Renal cortex interstitium (tissue), 11 donors: ENCODE measurements around the gene LCN15. TPM values are rescaled to one million over a fixed set of nuclear protein-coding genes. Genes with fewer than 3 reads are reported as not detected.
"Not testable (repeated sequence)": the region's sequence is repeated elsewhere in the genome, so short reads cannot be mapped to it uniquely, and the experiment has no call there.

Source experiments
- DNase-seq, 11 donors: peaks; one replicate each; pipeline ENCODE4 v3.0.0-alpha.2; 2013; ENCODE audit warnings: low read depth in 9 of 11, low spot score in 4 of 11; ENCODE audit errors: extremely low read depth in 1 of 11
- polyA plus RNA-seq, 3 donors: library from polyadenylated mRNA; unstranded; fragments of 120-200 nt; gene quantifications; one replicate each; pipeline ENCODE4 v1.2.1, GENCODE V29; 2013; ENCODE audit not compliant: insufficient read length in 3 of 3

Gene LCN15
- polyA plus RNA-seq, 3 donors, result 0.06 to 0.16 TPM; not detected in 1

DNA sequence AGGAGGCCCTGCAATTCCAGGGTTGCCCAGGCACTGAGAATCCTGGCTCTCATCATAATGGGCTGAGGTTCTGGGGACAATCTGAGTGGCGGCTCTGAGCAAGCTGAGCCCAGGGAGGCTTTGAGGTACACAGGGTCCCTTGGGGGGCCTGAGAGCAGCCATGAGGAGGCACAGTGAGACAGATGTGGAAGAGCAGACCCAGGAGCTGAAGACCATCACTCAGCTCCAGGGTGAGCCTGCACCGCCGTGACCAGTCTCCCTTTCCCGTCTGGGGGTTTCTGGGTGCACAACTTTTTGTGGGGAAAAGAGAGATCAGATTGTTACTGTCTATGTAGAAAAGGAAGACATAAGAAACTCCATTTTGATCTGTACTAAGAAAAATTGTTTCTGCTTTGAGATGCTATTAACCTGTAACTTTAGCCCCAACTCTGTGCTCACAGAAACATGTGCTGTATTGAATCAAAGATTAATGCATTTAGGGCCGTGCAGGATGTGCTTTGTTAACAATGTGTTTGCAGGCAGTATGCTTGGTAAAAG, 32.0 kb upstream of the LCN15 start, which contains the start of gene CCDC183:
CCDC183 (plus strand) TSS at position 101 of the 537 bp plus-strand sequence; CDS start at position 161, 60 bp downstream.
- DNase-seq, result no peak

- no peak for DNase-seq
Observed at GRCh38 chr9:136795000-136795348, 30.7 kb upstream of the LCN15 start.

DNA sequence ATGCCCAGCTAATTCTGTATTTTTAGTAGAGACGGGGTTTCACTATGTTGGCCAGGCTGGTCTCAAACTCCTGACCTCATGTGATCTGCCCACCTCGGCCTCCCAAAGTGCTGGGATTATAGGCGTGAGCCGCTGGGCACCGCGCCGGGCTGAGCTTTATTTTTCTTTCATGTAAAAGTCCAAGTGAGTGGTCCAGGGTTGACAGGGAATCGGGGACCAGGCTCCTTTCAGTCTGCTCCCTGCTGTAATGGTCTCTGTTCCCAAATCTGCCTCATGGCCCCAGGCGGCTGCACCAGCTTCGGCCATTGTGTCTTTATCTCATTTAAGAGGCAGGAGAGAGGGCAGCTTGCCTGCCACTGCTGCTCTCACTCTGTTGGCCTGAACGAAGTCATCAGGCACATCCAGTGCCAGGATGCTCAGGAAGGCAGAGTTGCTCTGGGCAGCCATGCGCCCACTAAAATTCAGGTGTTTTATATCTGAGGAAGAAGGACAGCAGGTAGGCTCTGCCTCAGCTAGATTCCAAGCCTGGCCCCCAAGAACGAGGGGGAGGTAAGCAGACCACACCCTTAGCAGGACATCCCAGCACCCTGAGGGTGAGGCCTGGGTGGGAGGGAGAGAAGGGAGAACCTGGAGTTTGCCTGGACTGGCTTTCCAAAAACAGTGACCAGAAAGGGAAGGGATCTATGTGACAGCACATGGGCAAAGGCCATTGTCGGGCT, 30.1 kb upstream of the LCN15 start:
- no peak for DNase-seq

GRCh38 chr9:136793086-136793946, 29.0 kb upstream of the LCN15 start:
- DNase-seq, result no peak

DNA sequence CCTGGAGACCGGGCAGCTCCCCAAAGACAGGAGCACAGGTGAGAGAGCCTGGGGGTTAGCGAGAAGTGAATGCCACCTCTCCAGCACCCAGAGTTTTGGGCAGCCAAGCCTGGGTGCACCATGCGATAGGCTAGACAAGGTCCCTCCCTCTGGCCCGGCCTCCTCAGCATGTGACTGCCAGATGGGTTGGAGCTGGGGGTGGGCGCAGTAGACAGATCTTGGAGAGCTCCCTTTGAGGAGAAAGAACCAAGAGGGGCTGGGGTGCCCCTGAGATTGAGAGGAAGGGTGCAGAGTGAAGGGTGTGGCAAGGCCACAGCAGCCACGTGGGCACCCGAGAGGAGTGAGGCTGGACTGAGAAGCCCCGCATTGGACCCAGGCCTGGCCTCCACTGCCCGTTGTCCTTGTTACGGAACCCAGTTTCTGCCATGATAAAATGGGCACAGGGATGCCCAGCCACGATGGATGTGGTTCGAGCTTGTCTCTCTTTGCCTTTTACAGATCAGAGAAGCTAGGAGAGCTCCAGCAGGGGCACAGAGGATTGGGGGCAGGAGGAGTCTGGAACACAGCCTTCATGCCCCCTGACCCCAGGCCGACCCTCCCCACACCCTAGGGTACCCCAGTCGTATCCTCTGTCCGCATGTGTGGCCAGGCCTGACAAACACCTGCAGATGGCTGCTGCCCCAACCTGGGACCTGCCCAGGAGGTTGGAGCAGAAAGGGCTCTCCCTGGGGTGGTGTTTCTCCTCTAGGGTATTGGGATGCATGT, 28.2 kb upstream of the LCN15 start:
- DNase-seq, result no peak

DNA sequence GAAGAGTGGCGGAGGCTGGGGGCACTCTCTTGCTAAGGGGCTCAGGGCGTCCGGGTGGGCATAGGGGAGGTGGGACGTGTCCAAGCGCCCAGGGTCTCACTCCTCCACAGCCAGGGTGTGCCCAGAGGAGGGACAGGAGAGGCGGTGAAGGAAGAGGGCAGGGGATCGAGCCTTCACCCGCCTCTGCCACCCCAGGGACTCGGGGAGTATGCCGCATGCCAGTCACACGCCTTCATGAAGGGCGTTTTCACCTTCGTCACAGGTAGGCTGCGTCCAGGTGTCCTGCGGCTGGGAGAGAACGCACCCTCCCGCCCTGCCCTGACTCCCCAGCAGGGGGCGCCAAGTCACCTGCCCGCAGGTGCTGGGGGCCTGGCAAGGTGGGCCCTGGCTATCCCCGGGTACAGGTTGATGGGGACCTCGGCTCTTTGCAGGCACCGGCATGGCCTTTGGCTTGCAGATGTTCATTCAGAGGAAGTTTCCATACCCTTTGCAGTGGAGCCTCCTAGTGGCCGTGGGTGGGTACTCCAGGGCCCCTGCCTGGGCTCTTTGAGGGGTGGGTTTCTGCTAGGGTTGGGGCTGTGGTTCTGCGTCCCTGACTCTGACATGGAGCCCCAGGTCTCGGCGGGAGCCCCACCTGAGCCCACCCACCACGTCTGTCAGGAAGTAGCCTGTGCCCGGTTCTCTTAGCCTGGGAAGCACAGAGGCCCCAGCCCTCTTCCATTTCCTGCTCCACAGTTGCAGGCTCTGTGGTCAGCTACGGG, 27.4 kb upstream of the LCN15 start:
- no peak for DNase-seq

GRCh38 chr9:136790640-136791515, 26.6 kb upstream of the LCN15 start, which contains the start of gene TMEM141:
Gene TMEM141, plus strand, starts transcription at chr9:136791344. Its CDS starts 27 bp downstream, at chr9:136791371.
- DNase-seq, result peak; percentile 95 to 99 (median 98)

DNA sequence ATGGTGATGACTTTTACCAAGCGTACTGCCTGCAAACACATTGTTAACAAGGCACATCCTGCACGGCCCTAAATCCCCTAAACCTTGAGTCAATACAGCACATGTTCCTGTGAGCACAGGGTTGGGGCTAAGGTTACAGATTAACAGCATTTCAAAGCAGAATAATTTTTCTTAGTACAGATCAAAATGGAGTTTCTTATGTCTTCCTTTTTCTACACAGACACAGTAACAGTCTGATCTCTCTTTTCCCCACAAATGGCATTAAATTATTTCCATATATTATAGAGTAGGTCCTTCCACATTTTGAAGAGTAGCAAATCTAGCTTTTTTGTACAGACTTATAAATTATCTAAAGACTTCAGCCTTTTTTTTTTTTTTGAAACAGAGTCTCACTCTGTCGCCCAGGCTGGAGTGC, 25.2 kb upstream of the LCN15 start:
- DNase-seq, result no peak

GRCh38 chr9:136788644-136789522, 24.6 kb upstream of the LCN15 start:
- not testable (repeated sequence) for DNase-seq

DNA sequence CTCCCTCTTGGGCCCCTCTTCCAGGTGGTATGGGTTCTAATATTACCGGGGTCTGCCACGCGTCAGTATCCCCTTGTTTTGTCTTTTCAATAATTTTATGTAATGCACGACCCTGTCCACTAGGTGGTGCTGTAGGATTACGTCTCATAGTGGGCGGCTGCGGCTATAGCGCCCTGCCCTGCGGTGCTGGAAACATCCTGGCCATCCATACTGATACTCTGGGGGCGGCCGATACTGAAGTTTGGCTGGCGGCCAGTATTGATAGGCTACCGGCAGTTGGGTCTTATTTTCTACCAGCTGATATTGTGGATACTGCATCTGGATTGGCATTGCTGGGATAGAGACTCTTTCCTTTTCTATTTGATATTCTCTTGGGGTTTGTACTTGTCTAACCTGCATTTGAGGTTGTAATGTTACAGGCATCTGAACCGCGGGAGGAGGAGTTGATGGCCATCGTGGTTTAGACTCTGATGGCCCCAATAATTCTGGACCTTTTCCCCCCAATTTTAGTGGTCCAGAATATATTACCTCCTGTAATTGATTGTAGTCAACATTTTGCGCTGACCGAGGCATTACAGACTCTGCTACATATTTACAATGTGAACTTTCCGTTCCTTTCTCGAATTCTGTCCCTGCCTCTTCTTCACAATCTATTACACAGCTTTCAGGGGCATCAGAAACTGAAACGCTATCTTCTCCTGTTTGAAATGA, 23.5 kb upstream of the LCN15 start:
- DNase-seq, result peak in 3 of 11 donors; percentile 59 to 74 (median 63)

GRCh38 chr9:136786983-136787382, 22.7 kb upstream of the LCN15 start:
- not testable (repeated sequence) for DNase-seq

GRCh38 chr9:136786451-136786850, 22.1 kb upstream of the LCN15 start:
- no peak for DNase-seq

DNA sequence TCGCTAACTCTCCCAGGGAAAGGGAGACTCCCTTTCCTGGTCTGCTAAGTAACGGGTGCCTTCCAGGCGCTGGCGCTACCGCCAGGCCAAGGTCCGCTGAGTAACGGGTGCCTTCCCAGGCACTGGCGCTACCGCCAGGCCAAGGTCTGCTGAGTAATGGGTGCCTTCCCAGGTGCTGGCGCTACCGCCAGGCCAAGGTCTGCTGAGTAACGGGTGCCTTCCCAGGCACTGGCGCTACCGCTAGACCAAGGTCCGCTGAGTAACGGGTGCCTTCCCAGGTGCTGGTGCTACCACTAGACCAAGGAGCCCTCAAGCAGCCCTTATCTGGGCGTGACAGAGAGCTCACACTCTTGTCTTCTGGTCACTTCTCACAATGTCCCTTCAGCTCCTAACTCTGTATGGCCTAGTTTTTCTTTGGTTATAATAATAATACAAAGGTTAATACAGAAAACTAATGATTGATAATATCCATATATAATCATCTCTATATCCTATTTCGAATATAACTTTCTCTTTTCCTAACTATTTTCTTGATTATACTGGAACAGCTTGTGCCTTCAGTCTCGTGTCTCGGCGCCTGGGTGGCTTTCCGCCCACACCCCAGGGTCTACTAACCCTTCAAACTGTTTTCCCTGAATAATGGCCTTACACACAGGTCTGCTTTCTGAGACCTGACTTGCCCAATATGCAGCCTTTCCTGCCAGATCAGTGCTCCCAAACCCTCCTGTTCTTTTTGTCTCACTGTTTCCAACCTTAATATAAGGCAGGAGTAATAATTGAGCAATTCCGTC, 21.4 kb upstream of the LCN15 start:
- not testable (repeated sequence) for DNase-seq

- no peak for DNase-seq
Observed at GRCh38 chr9:136784997-136785361, 20.7 kb upstream of the LCN15 start.

DNA sequence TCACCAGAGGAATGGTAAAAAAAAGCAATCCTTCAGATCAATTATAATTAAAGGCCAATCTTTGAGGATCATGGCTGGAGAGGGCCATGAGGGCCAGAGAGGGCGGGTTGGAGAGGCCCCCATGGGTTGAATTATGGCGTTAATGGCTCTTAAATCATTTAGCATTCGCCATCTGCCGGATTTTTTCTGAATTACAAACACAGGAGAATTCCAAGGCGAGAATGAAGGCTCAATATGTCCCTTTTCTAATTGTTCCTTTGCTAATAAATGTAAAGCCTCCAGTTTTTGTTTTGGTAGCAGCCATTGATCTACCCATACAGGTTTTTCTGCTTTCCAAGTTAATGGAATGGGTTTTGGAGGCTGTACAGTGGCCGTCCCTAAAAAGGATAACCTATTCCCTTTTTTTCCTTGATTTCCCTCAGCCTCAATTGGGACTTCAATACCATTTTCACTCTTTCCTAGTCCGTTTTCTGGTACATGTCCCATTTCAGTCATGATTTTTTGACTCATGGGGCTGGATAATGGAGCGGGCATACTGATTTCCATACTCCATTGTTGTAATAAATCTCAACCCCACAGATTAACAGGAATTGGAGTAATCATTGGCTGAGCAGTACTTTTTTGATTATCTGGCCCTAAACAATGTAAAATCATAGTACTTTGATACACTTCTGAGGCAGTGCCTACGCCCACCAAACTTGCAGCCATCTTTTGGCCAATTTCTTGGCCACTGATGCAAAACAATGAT, 20.1 kb upstream of the LCN15 start:
- no peak for DNase-seq
